Psoas muscle (tissue), 8 donors: ENCODE results near the gene GRIP1. TPM values are rescaled to one million over a fixed set of nuclear protein-coding genes. Genes with fewer than 3 reads are reported as not detected.
A peak's percentile ranks its signal among the peaks of the same experiment; 100 is the strongest.

Source experiments
- ATAC-seq, 4 donors: fragments of 200-7000 bp; cut with Tn5 transposase; one replicate each; pipeline ENCODE4 v1.9.1; 2020; ENCODE audit warnings: moderate library complexity in 3 of 4, mild to moderate bottlenecking in 2 of 4
- DNase-seq, 2 donors: peaks; one replicate each; pipeline ENCODE4 v3.0.0-alpha.2; 2020
- H3K27ac ChIP-seq: fragments of 200-600 bp; one replicate; pipeline ENCODE4 v1.8.0; 2022
- H3K27me3 ChIP-seq, 3 donors: fragments of 200-600 bp in 1 of 3; one replicate each; pipeline versions ENCODE4 v1.6.1 to v1.8.0; 2013 to 2022; ENCODE audit warnings: low read length in 2 of 3, mild to moderate bottlenecking in 2 of 3, moderate library complexity in 1 of 3; ENCODE audit not compliant: insufficient read depth in 3 of 3
- H3K36me3 ChIP-seq, 2 donors: fragments of 200-600 bp in 1 of 2; one replicate each; pipeline versions ENCODE4 v1.6.1 to v1.8.0; 2013 to 2022; ENCODE audit warnings: low read depth in 1 of 2, mild to moderate bottlenecking in 1 of 2, moderate library complexity in 1 of 2; ENCODE audit not compliant: insufficient read depth in 1 of 2
- H3K4me1 ChIP-seq: fragments of 200-600 bp; one replicate; pipeline ENCODE4 v1.8.0; 2022
- H3K4me3 ChIP-seq: fragments of 200-600 bp; one replicate; pipeline ENCODE4 v1.8.0; 2022; ENCODE audit warnings: mild to moderate bottlenecking
- H3K9me3 ChIP-seq: fragments of 200-600 bp; one replicate; pipeline ENCODE4 v1.8.0; 2022
- CTCF ChIP-seq: fragments of 200-600 bp; IDR thresholded peaks from one replicate; pipeline ENCODE4 v1.8.0; 2022; ENCODE audit warnings: antibody characterized with exemption
- WGBS, 3 donors: extraction: QIAGEN DNeasy Blood & Tissue Kit; methylation state at CpG; one replicate each; pipeline versions ENCODE4 v1.1.6 to v1.1.7; 2013; 5-methylcytosine and 5-hydroxymethylcytosine counted together
- intact Hi-C, 2 donors: fragments of 100-400 bp; cut with DNase I; formaldehyde crosslinking; loops; one replicate each; pipeline versions ENCODE4 v1.11.0 to v1.14.2; 2022
- polyA plus RNA-seq, 3 donors: library from polyadenylated mRNA; stranded (reverse); fragments of 200-250 nt; gene quantifications; one replicate each; pipeline ENCODE4 v1.2.3, GENCODE V29; 2013
- total RNA-seq, 4 donors: library from RNA; stranded (reverse); fragmentation: NEBNext Ultra II Directional in 2 of 4; extraction: Animal tissue kit (Norgen Biotek cat#: 25700) in 2 of 4; gene quantifications; one replicate each; pipeline versions ENCODE4 v1.2.1 to v1.2.4, GENCODE V29; 2021 to 2023
- donor health status: healthy with polysubstance abuse.
- donor health status: DM: no; HTN: no; CAD: no; lungs with moderate emphysema.
- donor health status: Bipolar disorder and iron deficiency.
- donor health status: healthy.
- donor health status: DM: yes; HTN: yes; CAD: no.
- donor health status: DM: no; HTN: no; CAD: no.
- donor health status: DM: no; HTN: no; CAD: no.
- donor health status: DM: yes; HTN: yes; CAD: no.

GRIP1 gene
- total and polyA plus RNA-seq, 7 donors: 0.05 to 4.1 (median 1.6) TPM

DNA sequence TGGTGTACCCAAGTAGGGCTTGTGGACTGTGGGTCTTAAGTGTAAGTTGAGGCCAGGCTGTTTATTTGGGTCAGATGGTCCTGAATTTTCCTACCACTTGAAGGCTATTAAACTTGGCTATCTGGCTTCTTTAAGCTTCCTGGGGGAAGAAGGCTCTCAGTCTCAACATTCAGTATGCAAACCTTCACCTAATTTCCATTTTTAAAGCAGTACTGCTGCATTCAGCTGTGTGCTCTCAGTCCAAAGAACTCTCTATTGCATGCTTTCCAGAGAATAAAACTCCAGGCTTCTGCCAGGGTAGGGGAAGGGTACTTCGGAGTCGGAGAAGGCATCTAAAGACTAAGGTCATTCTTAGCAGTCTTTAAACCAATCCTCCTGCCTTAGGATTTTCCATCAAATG, 252.2 kb downstream of the GRIP1 start:
- H3K9me3 ChIP-seq: no peaks in the 10 kb centered on the region
- TF ChIP-seq CTCF: no peak
- no peak overlapping the region for H3K4me3 ChIP-seq
- 62 to 81% (median 68%) methylated on average over 2 of the region's 2 CpGs for WGBS, 3 donors
- H3K36me3 ChIP-seq: no peaks in the 10 kb centered on the region
- intact Hi-C loops: no loop called here
- ATAC-seq (no peak), DNase-seq (no peak)
- no peaks in the 10 kb centered on the region for H3K27me3 ChIP-seq
- H3K27ac ChIP-seq: no peak overlapping the region
- H3K4me1 ChIP-seq: no peaks in the 10 kb centered on the region

GRCh38 chr12:66423266-66423665, 255.6 kb downstream of the GRIP1 start:
- WGBS, 3 donors: 74 to 80% (median 79%) methylated on average over 2 of the region's 2 CpGs
- Histone ChIP-seq H3K27ac (no peak overlapping the region), H3K27me3 (no peaks in the 10 kb centered on the region), H3K4me1 (no peaks in the 10 kb centered on the region), H3K4me3 (no peak overlapping the region), H3K9me3 (no peaks in the 10 kb centered on the region), H3K36me3 (no peaks in the 10 kb centered on the region)
- intact Hi-C loops: no loop called here
- DNase-seq: no peak
- no peak for ATAC-seq
- no peak for TF ChIP-seq CTCF

- DNase-seq: no peak
- H3K36me3 ChIP-seq: no peaks in the 10 kb centered on the region
- no peaks in the 10 kb centered on the region for H3K27me3 ChIP-seq
- no peak for TF ChIP-seq CTCF
- WGBS, 3 donors: 85 to 93% (median 92%) methylated on average over 1 of the region's 1 CpG
- intact Hi-C loops: no loop called here
- no peak overlapping the region for H3K4me3 ChIP-seq
- no peak for ATAC-seq
- H3K4me1 ChIP-seq: no peaks in the 10 kb centered on the region
- H3K9me3 ChIP-seq: no peaks in the 10 kb centered on the region
- no peak overlapping the region for H3K27ac ChIP-seq
Observed at GRCh38 chr12:66418908-66419307, 260.0 kb downstream of the GRIP1 start.

- peak in 1 of 4 donors; percentile 52 for ATAC-seq
- TF ChIP-seq CTCF: no peak
Observed at GRCh38 chr12:66417217-66417616, 261.7 kb downstream of the GRIP1 start.

DNA sequence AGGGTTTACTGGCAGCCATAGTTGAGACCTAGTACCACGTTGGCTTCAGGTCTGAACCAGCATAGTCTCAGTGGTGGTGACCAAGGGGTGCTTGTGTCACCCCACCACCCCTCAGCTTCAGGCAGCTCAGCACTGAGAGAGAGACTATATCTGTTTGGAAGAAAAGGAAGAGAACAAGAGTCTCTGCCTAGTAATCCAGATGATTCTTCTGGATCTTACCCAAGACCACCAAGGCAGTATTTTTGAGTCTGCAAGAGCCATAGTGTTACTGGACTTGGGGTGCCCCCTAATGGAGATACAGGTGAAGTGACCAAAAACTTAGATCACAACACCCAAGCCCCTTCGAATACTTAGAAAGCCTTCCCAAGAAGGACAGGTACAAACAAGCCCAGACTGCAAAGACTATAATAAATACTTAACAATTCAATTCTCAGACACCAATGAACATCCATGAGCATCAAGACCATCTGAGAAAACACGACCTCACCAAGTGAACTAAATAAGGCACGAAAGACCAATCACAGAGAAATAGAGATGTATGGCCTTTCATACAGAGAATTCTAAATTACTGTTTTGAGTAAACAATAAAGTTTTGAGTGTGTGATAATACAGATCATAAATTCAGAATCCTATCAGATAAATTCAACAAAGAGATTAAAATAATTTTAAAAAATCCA, 269.5 kb downstream of the GRIP1 start:
- DNase-seq (no peak), ATAC-seq (peak in 2 of 4 donors; percentile 25 to 50)
- Histone ChIP-seq H3K36me3 (no peaks in the 10 kb centered on the region), H3K4me1 (no peaks in the 10 kb centered on the region), H3K27me3 (no peaks in the 10 kb centered on the region), H3K9me3 (no peaks in the 10 kb centered on the region), H3K27ac (no peak overlapping the region), H3K4me3 (no peak overlapping the region)
- 59 to 62% (median 60%) methylated on average over 4 of the region's 4 CpGs for WGBS, 3 donors
- intact Hi-C loops: loop anchor here in 1 of 2 donors (1.0 to 10.0 kb wide), 2 partner anchors 140 to 265 kb away; no protein-coding TSS in a partner anchor
- peak; percentile 58 for TF ChIP-seq CTCF

More at GRCh38 chr12:66417217-66417616, 261.7 kb downstream of the GRIP1 start:
- 59 to 72% (median 59%) methylated on average over 1 of the region's 1 CpG for WGBS, 3 donors
- Histone ChIP-seq H3K9me3 (no peaks in the 10 kb centered on the region), H3K4me3 (no peak overlapping the region), H3K27me3 (no peaks in the 10 kb centered on the region), H3K4me1 (no peaks in the 10 kb centered on the region), H3K27ac (no peak overlapping the region), H3K36me3 (no peaks in the 10 kb centered on the region)
- DNase-seq: no peak
- intact Hi-C loops: no loop called here
